ENCODE measurements around the gene PIGV.
"Not testable (repeated sequence)": the region's sequence is repeated elsewhere in the genome, so short reads cannot be mapped to it uniquely, and the experiment has no call there.

PIGV gene

DNA sequence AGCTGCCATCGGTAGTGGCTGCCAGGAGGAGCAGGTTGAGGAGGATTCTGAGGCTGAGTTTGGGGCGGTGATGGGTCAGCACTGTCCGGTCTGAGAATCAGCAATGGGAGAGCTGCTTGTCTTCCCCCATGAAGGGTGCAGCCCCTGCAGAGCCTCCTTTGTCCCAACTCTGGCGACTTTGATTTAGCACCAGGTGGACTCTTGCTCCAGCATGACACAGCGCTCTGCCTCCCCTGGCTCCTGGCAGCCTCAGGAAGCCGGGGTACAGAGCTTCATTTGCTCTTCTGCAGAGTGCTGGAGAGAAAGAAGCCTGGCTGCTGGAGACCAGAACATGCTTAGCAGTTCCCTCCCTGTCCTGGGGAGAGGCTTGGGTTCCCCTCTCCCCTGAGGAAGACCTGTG, 52.0 kb downstream of the PIGV start:
- TF ChIP-seq, protein P1, sequence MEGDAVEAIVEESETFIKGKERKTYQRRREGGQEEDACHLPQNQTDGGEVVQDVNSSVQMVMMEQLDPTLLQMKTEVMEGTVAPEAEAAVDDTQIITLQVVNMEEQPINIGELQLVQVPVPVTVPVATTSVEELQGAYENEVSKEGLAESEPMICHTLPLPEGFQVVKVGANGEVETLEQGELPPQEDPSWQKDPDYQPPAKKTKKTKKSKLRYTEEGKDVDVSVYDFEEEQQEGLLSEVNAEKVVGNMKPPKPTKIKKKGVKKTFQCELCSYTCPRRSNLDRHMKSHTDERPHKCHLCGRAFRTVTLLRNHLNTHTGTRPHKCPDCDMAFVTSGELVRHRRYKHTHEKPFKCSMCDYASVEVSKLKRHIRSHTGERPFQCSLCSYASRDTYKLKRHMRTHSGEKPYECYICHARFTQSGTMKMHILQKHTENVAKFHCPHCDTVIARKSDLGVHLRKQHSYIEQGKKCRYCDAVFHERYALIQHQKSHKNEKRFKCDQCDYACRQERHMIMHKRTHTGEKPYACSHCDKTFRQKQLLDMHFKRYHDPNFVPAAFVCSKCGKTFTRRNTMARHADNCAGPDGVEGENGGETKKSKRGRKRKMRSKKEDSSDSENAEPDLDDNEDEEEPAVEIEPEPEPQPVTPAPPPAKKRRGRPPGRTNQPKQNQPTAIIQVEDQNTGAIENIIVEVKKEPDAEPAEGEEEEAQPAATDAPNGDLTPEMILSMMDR (conservative IDR thresholded peaks at IDR 0.05; ENCODE audit: low read depth, low read length) = no peak
- no peak for DNase-seq (ENCODE audit: low read depth)
- H3K4me3 ChIP-seq (ENCODE audit: low read length) = no peak overlapping the region

DNA sequence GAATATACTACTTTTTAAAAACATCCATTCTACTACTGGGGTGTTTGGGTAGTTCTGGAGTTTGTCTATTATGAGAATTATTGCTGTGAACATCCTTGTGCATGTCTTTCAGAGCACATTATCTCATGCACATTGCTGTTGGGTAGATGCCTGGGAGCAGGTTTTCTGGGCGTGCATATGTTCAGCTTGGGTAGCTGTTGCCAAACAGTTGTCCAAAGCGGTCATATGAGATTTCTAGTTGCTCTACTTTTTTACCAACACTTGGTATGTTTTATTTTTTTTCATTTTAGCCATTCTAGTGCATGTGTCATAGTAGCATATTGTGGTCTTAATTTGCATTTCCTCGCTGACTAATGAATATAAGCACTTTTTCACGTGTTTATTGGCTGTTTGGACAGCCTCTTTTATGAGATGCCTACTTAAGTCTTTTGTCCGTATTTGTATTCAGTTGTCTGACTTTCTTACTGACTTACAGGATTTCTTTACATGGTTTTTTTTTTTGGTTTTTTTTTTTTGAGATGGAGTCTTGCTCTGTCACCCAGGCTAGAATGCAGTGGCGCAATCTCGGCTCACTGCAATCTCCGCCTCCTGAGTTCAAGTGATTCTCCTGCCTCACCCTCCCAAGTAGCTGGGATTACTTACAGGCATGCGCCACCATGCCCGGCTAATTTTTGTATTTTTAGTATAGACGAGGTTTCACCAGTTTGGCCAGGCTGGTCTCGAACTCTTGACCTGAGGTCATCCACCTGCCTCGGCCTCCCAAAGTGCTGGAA, 56.9 kb downstream of the PIGV start:
- TF ChIP-seq, protein P1 (conservative IDR thresholded peaks at IDR 0.05; ENCODE audit: low read depth, low read length) = no peak
- H3K4me3 ChIP-seq (ENCODE audit: low read length) = no peak overlapping the region
- DNase-seq (ENCODE audit: low read depth) = no peak

DNA sequence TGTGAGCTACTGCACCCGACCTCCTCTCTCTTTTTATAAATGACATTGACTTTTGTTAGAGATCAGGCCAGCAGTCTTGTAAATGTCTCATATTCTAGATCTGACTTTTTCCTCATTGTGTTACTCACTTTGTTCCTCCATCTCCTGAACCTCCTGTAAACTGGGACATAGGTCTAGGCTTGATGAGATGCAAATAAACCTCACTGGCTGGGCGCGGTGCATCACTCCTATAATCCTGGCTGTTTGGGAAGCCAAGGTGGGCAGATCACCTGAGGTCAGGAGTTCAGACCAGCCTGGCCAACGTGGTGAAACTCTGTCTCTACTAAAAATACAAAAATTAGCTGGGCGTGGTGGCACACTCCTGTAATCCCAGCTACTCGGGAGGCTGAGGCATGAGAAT, 60.1 kb downstream of the PIGV start:
- not testable (repeated sequence) for H3K4me3 ChIP-seq (ENCODE audit: low read length); DNase-seq (ENCODE audit: low read depth)
